SK-N-SH (cell line): ENCODE data around the gene CACNG4. TPM values are rescaled to one million over a fixed set of nuclear protein-coding genes. Genes with fewer than 3 reads are reported as not detected.

Experiments used
- CTCF ChIA-PET: fragments of 300-600, 350-600 bp; formaldehyde crosslinking; extraction: SDS; loops from one replicate; lab custom pipeline; 2021; lab: Yijun Ruan, JAX
- POLR2A ChIA-PET: fragments of 350-600 bp; sonication (Branson Sonifier 250); formaldehyde crosslinking; extraction: SDS; loops from one replicate; lab custom pipeline; 2020; ENCODE audit warnings: antibody characterized with exemption, inconsistent platforms; lab: Yijun Ruan, JAX
- DNase-seq: peaks from one replicate; pipeline ENCODE4 v3.0.0; 2012
- H2AFZ ChIP-seq: fragments of 200-600 bp; sonication (generic); 2 replicates; pipeline ENCODE4 v1.8.1; 2016; ENCODE audit warnings: antibody characterized with exemption, mild to moderate bottlenecking, low read depth
- H3F3A ChIP-seq: fragments of 200-600 bp; sonication (generic); replicated peaks from 2 replicates; pipeline ENCODE3; 2016; ENCODE audit warnings: antibody characterized with exemption, mild to moderate bottlenecking; ENCODE audit not compliant: insufficient read depth
- H3K27ac ChIP-seq, 2 experiments: fragments of 200-500 bp in 1 of 2; fragments of 200-600 bp in 1 of 2; sonication (Bioruptor generic) in 1 of 2; sonication (generic), shearing (Covaris generic) in 1 of 2; 2 replicates each; pipeline versions ENCODE4 v1.5.1 to v1.6.1; 2014 to 2016; ENCODE audit warnings: low read depth in 2 of 2, inconsistent platforms in 1 of 2, low read length in 1 of 2, mild to moderate bottlenecking in 1 of 2, mixed read lengths in 1 of 2
- H3K27me3 ChIP-seq: fragments of 200-600 bp; sonication (generic), shearing (Covaris generic); 2 replicates; pipeline ENCODE4 v1.6.1; 2016; ENCODE audit warnings: mixed run types; ENCODE audit not compliant: insufficient read depth
- H3K36me3 ChIP-seq, 2 experiments: fragments of 200-500 bp in 1 of 2; fragments of 200-600 bp in 1 of 2; sonication (Bioruptor generic) in 1 of 2; sonication (generic) in 1 of 2; replicated peaks in 1 of 2; 2 replicates each; pipeline versions ENCODE3 to v1.5.1; 2014 to 2016; ENCODE audit warnings: low read length in 1 of 2, mild to moderate bottlenecking in 1 of 2; ENCODE audit not compliant: insufficient read depth in 2 of 2, control insufficient read depth in 1 of 2
- H3K4me1 ChIP-seq, 2 experiments: fragments of 200-500 bp in 1 of 2; fragments of 200-600 bp in 1 of 2; sonication (Bioruptor generic) in 1 of 2; sonication (generic), shearing (Covaris generic) in 1 of 2; 2 replicates each; pipeline versions ENCODE4 v1.5.1 to v1.6.1; 2014 to 2016; ENCODE audit warnings: low read depth in 1 of 2, low read length in 1 of 2, mixed run types in 1 of 2; ENCODE audit not compliant: insufficient read depth in 2 of 2, control insufficient read depth in 1 of 2
- H3K4me2 ChIP-seq: fragments of 200-600 bp; sonication (generic), shearing (Covaris generic); 2 replicates; pipeline ENCODE4 v1.6.1; 2017; ENCODE audit warnings: mixed run types
- H3K4me3 ChIP-seq, 2 experiments: fragments of 200-500 bp in 1 of 2; fragments of 200-600 bp in 1 of 2; sonication (Bioruptor generic) in 1 of 2; sonication (generic), shearing (Covaris generic) in 1 of 2; 2 replicates each; pipeline versions ENCODE4 v1.5.1 to v1.8.1; 2014 to 2016; ENCODE audit warnings: low read depth in 2 of 2, inconsistent platforms in 1 of 2, low read length in 1 of 2, mild to moderate bottlenecking in 1 of 2, mixed read lengths in 1 of 2, moderate library complexity in 1 of 2
- H3K79me2 ChIP-seq: fragments of 200-600 bp; sonication (generic); 2 replicates; pipeline ENCODE4 v1.8.1; 2017; ENCODE audit warnings: mild to moderate bottlenecking; ENCODE audit not compliant: insufficient read depth
- H3K9ac ChIP-seq: fragments of 200-600 bp; sonication (generic); 2 replicates; pipeline ENCODE4 v1.6.1; 2017; ENCODE audit warnings: mixed run types
- H3K9me2 ChIP-seq: fragments of 200-600 bp; sonication (generic); 2 replicates; pipeline ENCODE4 v1.6.1; 2017; ENCODE audit warnings: mixed run types
- H3K9me3 ChIP-seq: fragments of 200-600 bp; sonication (generic); 2 replicates; pipeline ENCODE4 v1.6.1; 2017; ENCODE audit warnings: mixed run types, mild to moderate bottlenecking, moderate library complexity
- H4K20me1 ChIP-seq: fragments of 200-600 bp; sonication (generic); 2 replicates; pipeline ENCODE4 v1.6.1; 2017; ENCODE audit warnings: mild to moderate bottlenecking, mixed run types; ENCODE audit not compliant: insufficient read depth
- CHD2 ChIP-seq: fragments of 150-350 bp; IDR thresholded peaks from 2 replicates; pipeline ENCODE4 v1.6.1; 2018; ENCODE audit warnings: low read length; ENCODE audit not compliant: partially characterized antibody
- FOXM1 ChIP-seq: IDR thresholded peaks from 2 replicates; pipeline ENCODE4 v1.4.0; 2012; ENCODE audit warnings: low read depth, mild to moderate bottlenecking
- GABPA ChIP-seq: IDR thresholded peaks from 2 replicates; pipeline ENCODE4 v1.4.0; 2012; ENCODE audit warnings: low read depth, mild to moderate bottlenecking
- MAX ChIP-seq: IDR thresholded peaks from 2 replicates; pipeline ENCODE4 v1.4.0; 2012; ENCODE audit warnings: low read depth
- MEF2A ChIP-seq: IDR thresholded peaks from 2 replicates; pipeline ENCODE4 v1.4.0; 2012; ENCODE audit warnings: low read depth, borderline replicate concordance
- MXI1 ChIP-seq: IDR thresholded peaks from 2 replicates; pipeline ENCODE4 v1.6.1; 2012; ENCODE audit warnings: mild to moderate bottlenecking, low read depth, low read length, improper control_type of control experiment
- NFIC ChIP-seq: IDR thresholded peaks from 2 replicates; pipeline ENCODE4 v1.4.0; 2012; ENCODE audit warnings: borderline replicate concordance
- PBX3 ChIP-seq: IDR thresholded peaks from 2 replicates; pipeline ENCODE4; 2012
- RCOR1 ChIP-seq: fragments of 150-350 bp; IDR thresholded peaks from 2 replicates; pipeline ENCODE4 v1.6.1; 2017; ENCODE audit warnings: antibody characterized with exemption, low read length
- RFX5 ChIP-seq: IDR thresholded peaks from 2 replicates; pipeline ENCODE4 v1.6.1; 2012; ENCODE audit warnings: mild to moderate bottlenecking, improper control_type of control experiment, low read length
- RXRA ChIP-seq: IDR thresholded peaks from 2 replicates; pipeline ENCODE4 v1.4.0; 2012; ENCODE audit warnings: low read depth, mild to moderate bottlenecking, borderline replicate concordance
- SMC3 ChIP-seq: IDR thresholded peaks from 2 replicates; pipeline ENCODE4 v1.6.1; 2012; ENCODE audit warnings: low read depth, low read length, improper control_type of control experiment
- TAF1 ChIP-seq: IDR thresholded peaks from 2 replicates; pipeline ENCODE4 v1.6.1; 2012; ENCODE audit warnings: low read depth, mild to moderate bottlenecking, low read length, moderate library complexity, borderline replicate concordance
- TEAD4 ChIP-seq: IDR thresholded peaks from 2 replicates; pipeline ENCODE4 v1.4.0; 2012; ENCODE audit warnings: mild to moderate bottlenecking, borderline replicate concordance; ENCODE audit not compliant: insufficient read depth
- YY1 ChIP-seq: IDR thresholded peaks from 2 replicates; pipeline ENCODE4 v1.4.0; 2012; ENCODE audit warnings: low read depth, mild to moderate bottlenecking
- WGBS: methylation state at CpG from one replicate; pipeline ENCODE4 v1.1.6; 2017; ENCODE audit warnings: low lambda C conversion rate; 5-methylcytosine and 5-hydroxymethylcytosine counted together
- polyA plus RNA-seq, 3 experiments: library from polyadenylated mRNA; depleted of rRNA; stranded (reverse); fragments of >200 nt; gene quantifications; 2 replicates each; pipeline ENCODE4 v1.2.3, GENCODE V29; 2012
- TF ChIP-seq, protein P1 (sequence below): fragments of 200-600 bp; sonication (generic); IDR thresholded peaks from 2 replicates; pipeline ENCODE4 v1.6.1; 2017; ENCODE audit warnings: antibody characterized with exemption, mild to moderate bottlenecking, moderate library complexity
- TF ChIP-seq, protein P2 (sequence below): IDR thresholded peaks from 2 replicates; pipeline ENCODE4 v1.4.0; 2012; ENCODE audit warnings: low read depth, borderline replicate concordance
- TF ChIP-seq, protein P3 (sequence below): fragments of 150-350 bp; IDR thresholded peaks from 2 replicates; pipeline ENCODE4 v1.6.1; 2017; ENCODE audit warnings: antibody characterized with exemption, low read length, low read depth, borderline replicate concordance

CACNG4 gene
- polyA plus RNA-seq, 1 of the 3 experiments (the other 2 are of a cell fraction), result 13.2 TPM

- no peaks in the 10 kb centered on the region for H3F3A ChIP-seq
- H3K27ac ChIP-seq, result peak overlapping the region in 1 of 2 experiments; percentile 98; a peak in 2 of 4 replicates
- H3K4me1 ChIP-seq, result peaks cover 0 to 65% of the 10 kb centered on the region in 2 experiments; a peak in 2 of 4 replicates
- ChIA-PET POLR2A (interaction anchor here (0.6 to 3.9 kb wide), 4 partner anchors 12 to 31 kb away, joined by 3 to 20 read pairs (median 10); no protein-coding TSS in a partner anchor), CTCF (interaction anchor here (0.9 to 2.1 kb wide), 3 partner anchors 22 to 169 kb away, joined by 3 to 10 read pairs (median 5); no protein-coding TSS in a partner anchor)
- no peak overlapping the region for H3K9ac ChIP-seq
- WGBS, result 73% methylated on average over 8 of the region's 8 CpGs
- H3K9me2 ChIP-seq, result no peaks in the 10 kb centered on the region
- H2AFZ ChIP-seq, result no peak overlapping the region
- TF ChIP-seq YY1 (no peak), NFIC (no peak), TAF1 (no peak), SMC3 (no peak), RCOR1 (no peak), MAX (no peak), RFX5 (no peak), CHD2 (no peak), MXI1 (no peak)
- TF ChIP-seq, protein P1, sequence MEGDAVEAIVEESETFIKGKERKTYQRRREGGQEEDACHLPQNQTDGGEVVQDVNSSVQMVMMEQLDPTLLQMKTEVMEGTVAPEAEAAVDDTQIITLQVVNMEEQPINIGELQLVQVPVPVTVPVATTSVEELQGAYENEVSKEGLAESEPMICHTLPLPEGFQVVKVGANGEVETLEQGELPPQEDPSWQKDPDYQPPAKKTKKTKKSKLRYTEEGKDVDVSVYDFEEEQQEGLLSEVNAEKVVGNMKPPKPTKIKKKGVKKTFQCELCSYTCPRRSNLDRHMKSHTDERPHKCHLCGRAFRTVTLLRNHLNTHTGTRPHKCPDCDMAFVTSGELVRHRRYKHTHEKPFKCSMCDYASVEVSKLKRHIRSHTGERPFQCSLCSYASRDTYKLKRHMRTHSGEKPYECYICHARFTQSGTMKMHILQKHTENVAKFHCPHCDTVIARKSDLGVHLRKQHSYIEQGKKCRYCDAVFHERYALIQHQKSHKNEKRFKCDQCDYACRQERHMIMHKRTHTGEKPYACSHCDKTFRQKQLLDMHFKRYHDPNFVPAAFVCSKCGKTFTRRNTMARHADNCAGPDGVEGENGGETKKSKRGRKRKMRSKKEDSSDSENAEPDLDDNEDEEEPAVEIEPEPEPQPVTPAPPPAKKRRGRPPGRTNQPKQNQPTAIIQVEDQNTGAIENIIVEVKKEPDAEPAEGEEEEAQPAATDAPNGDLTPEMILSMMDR, result no peak
- TF ChIP-seq, protein P2, sequence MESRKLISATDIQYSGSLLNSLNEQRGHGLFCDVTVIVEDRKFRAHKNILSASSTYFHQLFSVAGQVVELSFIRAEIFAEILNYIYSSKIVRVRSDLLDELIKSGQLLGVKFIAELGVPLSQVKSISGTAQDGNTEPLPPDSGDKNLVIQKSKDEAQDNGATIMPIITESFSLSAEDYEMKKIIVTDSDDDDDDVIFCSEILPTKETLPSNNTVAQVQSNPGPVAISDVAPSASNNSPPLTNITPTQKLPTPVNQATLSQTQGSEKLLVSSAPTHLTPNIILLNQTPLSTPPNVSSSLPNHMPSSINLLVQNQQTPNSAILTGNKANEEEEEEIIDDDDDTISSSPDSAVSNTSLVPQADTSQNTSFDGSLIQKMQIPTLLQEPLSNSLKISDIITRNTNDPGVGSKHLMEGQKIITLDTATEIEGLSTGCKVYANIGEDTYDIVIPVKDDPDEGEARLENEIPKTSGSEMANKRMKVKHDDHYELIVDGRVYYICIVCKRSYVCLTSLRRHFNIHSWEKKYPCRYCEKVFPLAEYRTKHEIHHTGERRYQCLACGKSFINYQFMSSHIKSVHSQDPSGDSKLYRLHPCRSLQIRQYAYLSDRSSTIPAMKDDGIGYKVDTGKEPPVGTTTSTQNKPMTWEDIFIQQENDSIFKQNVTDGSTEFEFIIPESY, result no peak
- no peaks in the 10 kb centered on the region for H4K20me1 ChIP-seq
- no peak overlapping the region for H3K4me2 ChIP-seq
- H3K36me3 ChIP-seq, result peaks cover 0 to 13% of the 10 kb centered on the region in 2 experiments
- no peak for DNase-seq
- no peaks in the 10 kb centered on the region for H3K9me3 ChIP-seq
- H3K27me3 ChIP-seq, result no peaks in the 10 kb centered on the region
- H3K79me2 ChIP-seq, result no peaks in the 10 kb centered on the region
- no peak overlapping the region for H3K4me3 ChIP-seq
Observed at GRCh38 chr17:66989579-66989978, 25.1 kb downstream of the CACNG4 start.

GRCh38 chr17:66990047-66990446 lies 25.5 kb downstream of the CACNG4 start:
- WGBS, result 81% methylated on average over 6 of the region's 6 CpGs
- ChIA-PET CTCF (no interaction called here), POLR2A (interaction anchor here (1.3 to 3.9 kb wide), 3 partner anchors 13 to 31 kb away, joined by 3 to 20 read pairs (median 14); no protein-coding TSS in a partner anchor)
- Histone ChIP-seq H3F3A (no peaks in the 10 kb centered on the region), H3K9me2 (no peaks in the 10 kb centered on the region), H3K4me1 (peaks cover 0 to 65% of the 10 kb centered on the region in 2 experiments; a peak in 2 of 4 replicates), H3K4me2 (no peak overlapping the region), H3K9ac (no peak overlapping the region), H3K9me3 (no peaks in the 10 kb centered on the region), H3K36me3 (peaks cover 0 to 12% of the 10 kb centered on the region in 2 experiments), H3K27me3 (no peaks in the 10 kb centered on the region), H2AFZ (no peak overlapping the region), H3K79me2 (no peaks in the 10 kb centered on the region), H3K27ac (peak overlapping the region in 1 of 2 experiments; percentile 98; a peak in 2 of 4 replicates), H3K4me3 (no peak overlapping the region), H4K20me1 (no peaks in the 10 kb centered on the region)
- no peak for DNase-seq
- TF ChIP-seq, protein P3, sequence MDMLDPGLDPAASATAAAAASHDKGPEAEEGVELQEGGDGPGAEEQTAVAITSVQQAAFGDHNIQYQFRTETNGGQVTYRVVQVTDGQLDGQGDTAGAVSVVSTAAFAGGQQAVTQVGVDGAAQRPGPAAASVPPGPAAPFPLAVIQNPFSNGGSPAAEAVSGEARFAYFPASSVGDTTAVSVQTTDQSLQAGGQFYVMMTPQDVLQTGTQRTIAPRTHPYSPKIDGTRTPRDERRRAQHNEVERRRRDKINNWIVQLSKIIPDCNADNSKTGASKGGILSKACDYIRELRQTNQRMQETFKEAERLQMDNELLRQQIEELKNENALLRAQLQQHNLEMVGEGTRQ, result no peak
- TF ChIP-seq TEAD4 (no peak), PBX3 (no peak), GABPA (no peak), FOXM1 (no peak), RXRA (no peak), MEF2A (no peak), TAF1 (no peak), RCOR1 (no peak)
- TF ChIP-seq, protein P2, result no peak
